GM21529 (cell line): Measurements from ENCODE around the gene CASP4.
"Not testable (repeated sequence)": the region's sequence is repeated elsewhere in the genome, so short reads cannot be mapped to it uniquely, and the experiment has no call there.

Experiments used
- ATAC-seq: cut with Tn5 transposase; IDR thresholded peaks from one replicate; pipeline ENCODE4 v1.9.1; 2021; ENCODE audit not compliant: unreplicated experiment

Gene CASP4

DNA sequence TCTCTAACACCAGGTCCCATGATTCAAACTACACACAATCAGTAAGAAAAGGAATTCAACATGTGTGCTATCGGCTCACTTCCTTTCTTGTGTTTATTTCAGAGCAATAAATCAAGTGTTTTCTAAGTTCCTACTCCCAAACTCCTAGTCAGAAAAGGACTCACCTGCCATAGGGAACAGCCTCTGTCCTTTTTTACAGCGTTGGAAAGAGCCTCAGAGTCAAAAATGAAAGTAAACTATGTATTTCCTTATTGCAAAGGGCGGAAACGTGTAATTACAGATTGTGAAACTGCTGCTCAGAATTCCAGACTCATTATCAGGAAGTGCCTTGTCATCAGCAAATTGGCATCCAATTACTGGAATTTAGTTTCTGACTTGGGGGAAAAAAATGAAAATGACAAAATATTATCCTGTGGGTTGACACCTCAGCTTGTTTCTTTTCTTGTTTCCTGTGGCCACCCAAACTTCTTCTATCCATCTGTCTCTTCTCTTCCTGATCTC, at the start of gene CASP4:
CASP4 (minus strand) TSS at position 220 of the 501 bp plus-strand sequence; CDS start at position 171, 49 bp downstream.
- ATAC-seq = peak; percentile 90

DNA sequence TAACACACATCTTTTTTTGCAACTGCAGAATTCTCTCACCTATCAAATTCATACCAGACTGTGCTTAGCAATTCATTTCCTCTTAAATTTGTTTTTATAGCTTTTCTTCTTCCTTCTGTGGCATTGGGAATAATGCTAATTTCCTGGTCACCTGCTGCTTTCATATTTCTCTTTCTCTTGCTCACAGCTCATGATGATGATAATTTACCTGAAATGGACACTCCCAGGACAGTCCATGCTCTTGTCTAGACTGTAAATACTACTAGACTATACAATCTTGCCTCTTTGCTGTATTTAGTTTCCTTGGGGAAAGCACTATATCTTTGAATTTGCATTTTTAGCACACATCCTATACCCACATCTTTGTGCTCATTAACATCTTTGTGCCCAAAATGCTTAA, 39.1 kb upstream of the CASP4 start:
- ATAC-seq = no peak

DNA sequence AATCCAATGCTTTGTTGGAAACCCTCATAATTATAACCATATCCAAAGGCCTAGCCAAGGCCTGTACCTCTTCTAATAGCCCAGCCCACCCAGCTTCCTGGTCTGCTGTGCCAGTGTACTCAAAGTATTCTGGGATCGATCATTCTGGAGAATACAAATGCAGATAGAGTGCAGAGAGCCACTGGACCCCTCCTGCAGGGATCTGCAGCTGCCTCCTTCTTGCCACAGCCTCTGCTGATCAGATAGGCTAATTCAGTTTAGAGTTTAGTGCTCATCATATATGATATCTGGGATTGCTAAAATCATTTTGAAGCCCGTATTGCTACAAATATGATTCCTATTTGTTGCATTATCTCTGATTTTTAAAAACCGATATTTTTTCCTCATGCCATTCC, 37.1 kb upstream of the CASP4 start:
- no peak for ATAC-seq

DNA sequence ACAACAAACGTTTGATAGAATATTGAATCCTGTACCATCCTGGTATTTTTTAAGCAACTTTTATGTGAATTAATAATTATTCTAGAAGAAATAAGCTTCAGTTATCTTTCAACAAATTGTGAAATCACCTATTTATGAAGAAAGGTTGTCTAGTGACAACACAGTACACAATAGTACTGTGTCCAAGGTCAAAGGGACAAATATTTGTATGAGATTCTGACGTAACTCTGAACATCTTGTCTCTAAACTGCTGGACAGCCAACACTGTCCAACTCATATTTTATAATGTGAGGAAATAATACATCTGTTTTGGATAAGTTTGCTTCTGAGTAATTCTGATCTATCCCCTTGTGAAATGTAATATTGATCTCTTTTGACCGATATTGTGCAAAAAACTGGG, 35.6 kb upstream of the CASP4 start:
- no peak for ATAC-seq

DNA sequence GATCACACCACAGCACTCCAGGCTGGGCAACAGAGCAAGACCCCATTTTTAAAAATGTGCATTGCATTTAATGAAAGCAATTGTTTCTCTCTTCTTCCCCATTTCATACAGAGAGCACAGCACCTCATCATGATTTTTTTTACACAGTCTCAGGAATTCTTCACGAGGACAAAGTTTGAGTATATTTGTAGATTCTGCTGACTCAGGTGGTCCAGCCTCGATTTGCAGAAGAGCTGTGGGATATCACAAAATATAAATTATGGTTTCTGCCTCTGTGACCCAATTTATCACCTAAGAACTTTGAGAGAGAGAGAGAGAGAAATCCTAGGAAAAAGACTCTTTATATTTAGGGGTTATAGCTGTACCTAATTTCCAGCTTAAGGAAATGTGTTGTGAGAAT, 34.8 kb upstream of the CASP4 start:
- ATAC-seq = no peak

DNA sequence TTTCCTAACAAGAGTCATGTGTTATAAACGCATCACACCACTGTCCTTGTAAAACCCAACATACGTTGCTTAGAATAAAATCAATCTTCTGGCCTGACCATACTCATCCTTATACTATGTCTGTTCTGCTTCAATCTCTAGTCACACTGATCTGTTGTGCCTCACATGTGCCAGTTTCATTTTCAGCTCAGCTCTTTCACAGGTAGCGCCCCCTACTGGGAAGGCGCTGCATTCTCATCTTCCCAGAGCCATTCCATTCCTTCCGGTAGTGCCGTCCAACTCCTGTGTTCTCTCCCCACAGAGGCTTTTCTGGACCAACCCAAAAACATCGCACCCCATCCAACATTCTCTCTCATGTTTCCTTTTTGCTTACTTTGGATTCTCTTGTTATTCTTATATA, 32.4 kb upstream of the CASP4 start:
- peak; percentile 94 for ATAC-seq

DNA sequence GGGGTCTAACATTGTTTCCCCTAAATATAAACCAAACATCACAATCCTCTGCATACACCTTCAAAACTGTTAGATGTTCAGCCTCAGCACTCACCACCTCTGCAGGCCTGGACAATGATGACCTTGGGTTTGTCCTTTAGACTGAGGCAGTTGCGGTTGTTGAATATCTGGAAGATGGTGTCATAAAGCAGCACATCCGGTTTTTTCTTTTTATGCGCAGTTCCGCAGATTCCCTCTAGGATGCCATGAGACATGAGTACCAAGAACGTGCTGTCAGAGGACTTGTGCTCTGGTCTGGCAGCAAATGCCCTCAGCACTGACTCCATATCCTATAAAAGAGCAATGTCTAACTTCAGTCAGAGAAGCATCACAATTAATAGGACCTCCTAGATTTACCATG, 31.8 kb upstream of the CASP4 start:
- ATAC-seq = no peak

DNA sequence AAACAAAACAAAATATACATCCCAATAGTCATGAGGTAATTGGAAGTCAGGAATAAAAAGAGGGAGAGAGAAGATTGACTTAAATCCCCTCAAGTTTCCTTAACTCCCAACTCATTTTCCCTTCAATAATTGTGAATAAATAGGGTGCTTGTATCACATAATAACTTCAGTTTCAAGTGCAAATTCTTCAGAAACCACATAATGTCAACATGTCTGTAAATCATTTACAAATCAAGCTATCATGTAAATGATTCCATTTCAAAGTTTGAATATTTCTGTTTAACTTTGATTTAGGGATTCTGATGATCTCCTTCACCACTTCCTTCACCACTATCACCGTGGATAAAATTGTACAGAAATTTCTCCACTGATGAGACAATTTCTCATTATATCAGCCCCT, 31.3 kb upstream of the CASP4 start:
- ATAC-seq = no peak

DNA sequence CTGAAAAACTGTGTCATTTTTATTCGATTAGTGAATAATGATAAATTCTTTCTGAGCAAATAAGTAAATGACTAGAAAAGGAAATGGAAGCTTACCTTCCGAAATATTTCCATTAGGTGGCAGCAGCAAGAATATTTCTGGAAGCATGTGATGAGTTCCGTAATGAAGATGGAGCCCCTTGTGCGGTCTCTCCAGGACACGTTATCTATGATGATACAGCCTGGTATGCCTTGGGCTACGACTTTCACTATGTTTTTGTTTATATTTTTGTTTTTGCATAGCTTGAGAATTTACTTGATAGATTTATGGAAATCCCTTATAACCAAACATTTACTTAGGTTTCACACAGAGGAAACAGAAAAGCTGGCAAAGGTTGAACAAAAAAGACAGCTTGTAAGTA, 28.9 kb upstream of the CASP4 start:
- no peak for ATAC-seq

DNA sequence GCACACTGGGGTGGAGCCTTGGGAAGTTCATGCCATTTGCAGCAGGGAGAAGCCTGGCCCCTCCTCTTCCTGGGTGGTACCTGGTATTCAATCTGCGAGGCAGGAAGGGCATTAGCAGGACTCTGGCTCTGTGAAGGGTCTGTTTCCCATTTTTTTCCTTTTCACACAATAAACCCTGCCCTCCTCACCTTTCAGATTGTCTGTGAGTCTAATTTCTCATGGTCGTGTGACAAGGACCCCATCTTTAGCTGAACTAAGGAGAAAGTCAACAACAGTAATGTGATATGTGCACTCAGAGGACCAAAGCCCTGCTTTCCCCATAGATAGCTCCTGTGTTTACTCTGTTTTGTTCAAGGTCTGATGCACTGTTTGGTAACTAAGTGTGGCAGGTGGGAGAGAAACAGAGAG, 26.6 kb upstream of the CASP4 start:
- ATAC-seq = no peak

DNA sequence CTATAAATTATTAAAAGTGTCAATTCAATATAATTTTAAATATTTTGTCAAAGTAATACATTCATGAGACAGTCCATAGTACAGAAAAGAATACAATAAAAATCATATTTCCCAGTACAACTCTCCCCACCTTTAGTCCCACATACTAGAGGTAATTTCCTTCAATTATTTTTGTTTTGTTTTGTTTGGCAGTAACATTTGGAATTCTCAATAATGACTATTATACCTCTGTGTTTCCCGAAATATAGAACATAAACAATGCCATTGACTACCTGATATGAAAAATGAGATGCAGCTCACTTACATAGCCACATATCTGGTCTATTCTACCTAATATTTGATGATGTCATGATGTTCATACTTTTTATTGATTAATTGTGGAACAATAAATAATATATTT, 24.4 kb upstream of the CASP4 start:
- ATAC-seq = no peak

DNA sequence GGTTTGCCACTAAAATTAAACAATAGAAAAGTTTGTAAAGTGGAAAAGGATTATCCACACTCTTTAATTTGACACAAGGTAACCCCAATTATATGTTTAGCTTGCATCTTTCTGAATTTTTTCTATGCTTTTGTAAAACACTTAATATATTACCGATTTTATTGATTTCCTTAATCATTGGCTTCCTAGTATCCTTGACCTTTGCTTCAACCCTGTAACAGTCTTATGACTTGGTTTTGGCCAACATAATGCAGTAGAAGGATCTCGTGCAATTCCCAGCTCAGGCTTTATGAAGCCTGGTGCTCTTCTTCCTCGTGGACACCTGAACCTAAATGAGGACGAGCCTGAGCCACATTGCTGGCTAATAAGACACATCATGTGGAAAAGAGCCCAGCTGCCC, 23.6 kb upstream of the CASP4 start:
- no peak for ATAC-seq

DNA sequence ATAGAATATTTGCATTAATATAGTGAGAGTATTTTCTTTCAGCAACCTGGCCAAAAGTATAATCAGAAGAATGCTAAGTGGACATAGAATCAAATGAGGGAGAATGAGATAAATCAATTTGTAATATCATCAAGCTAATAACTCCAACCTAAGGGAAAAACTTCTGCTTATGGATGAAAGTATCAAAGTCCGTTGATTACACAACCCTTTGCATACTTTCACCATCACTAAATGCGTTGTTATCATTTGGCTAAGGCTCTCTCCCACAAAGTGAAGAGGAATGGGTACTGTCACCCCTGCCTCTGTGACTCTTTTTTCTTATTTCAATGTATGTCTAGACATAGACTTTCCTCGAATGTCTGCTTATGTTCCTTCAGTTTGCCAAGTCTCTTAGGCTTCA, 16.4 kb upstream of the CASP4 start:
- ATAC-seq = no peak

DNA sequence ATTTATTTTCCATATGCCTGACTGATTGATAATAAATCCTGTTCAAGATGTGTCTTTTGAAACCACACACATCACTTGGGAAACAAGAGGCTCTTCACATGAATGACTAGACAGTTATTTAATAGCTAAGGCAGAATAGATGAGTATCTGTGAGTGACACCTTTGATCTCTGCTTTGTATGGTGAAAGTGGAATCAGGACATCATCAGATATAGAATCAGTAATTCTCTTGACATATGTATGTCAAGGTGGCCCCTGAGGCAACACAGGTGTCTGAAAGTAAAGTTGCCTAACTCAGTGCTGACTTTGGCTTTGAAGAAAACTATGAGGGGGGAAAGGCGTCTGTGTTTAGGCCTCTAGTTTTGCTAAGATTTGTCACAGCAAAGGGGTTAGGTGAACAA, 11.5 kb upstream of the CASP4 start:
- ATAC-seq = no peak

DNA sequence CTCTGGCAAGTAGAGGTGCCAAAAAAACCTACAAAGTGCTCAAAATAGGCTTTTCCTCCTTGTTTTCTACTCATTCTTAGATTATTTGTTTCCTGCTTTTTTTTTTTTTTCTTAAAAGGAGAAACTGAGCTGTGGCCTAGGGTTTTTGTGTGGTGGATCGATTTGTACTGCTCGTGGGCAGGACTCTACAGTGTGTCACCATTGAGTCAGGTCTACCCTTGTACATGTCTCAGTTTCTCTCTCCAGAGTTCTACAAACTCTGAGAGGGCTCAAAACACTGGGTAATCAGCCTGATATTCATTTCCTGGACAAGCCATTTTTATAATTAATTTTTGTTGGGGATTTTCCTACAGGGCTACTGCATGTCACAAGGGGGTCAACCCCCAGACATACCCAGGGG, 5.2 kb upstream of the CASP4 start:
- no peak for ATAC-seq

DNA sequence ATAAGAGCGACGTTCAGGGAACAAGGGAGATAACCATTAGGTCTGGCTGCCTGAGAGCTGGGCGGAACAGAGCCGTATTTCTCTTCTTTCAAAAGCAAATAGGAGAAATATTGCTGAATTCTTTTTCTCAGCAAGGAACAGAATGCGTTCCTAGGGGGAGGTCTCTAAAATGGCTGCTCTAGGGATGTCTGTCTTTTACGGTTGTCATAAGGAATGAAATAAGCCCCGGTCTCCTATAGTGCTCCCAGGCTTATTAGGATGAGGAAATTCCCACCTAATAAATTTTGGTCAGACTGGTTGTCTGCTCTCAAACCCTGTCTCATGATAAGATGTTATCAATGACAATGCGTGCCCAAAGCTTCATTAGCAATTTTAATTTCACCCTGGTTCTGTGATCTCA, 4.5 kb upstream of the CASP4 start:
- not testable (repeated sequence) for ATAC-seq

DNA sequence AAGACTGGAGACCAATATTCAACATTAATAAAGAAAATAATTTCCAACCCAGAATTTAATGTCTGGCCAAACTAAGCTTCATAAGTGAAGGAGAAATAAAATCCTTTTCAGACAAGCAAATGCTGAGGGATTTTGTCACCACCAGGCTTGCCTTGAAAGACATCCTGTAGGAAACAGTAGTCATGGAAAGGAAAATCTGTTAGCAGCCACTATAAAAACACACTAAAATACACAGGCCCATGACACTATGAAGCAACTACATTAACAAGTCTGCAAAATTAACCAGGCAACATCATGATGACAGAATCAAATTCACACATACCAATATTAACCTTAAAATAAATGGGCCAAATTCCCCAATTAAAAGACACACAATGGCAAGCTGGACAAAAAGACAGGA, 2.4 kb upstream of the CASP4 start:
- no peak for ATAC-seq

DNA sequence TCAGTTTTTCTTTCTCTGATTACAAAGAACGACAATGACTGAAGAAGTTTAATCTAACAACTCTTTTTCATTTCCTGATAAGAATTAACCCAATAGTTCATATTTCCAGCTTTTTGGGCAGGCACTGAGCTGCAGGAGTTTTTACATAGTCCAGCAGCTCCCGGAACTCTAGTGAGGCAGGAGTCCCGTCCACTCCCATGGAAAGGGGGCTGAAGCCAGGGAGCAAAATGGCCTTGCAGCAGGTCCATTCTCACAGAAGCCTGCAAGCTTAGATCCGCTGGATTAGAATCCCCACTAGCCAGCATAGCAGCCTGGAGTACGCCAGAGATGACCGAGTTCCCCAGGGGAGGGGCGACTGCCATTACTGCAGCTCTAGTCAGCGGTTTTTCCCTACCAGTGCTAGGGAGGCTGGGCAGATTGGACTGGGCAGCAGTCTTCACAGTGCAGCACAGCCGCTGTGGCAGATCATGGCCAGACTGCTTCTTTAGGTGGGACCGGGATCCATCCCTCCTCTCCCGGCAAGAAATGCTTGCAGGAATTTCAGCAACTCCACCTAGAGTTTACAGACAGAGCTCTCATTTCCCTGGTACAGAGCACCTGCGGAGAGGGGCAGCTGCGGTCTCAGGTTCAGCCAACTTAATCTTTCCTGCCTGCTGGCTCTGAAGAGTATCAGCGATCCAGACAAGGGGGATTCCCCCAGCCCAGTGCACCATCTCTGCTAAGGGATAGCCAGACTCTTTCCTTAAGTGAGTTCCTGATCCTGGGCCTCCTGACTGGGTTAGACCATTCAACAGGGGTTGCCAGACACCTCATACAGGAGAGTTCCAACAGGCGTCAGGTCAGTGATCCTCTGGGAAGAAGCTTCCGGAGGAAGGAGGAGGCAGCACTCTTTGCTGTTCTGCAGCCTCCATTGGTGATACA, 742 bp upstream of the CASP4 start:
- peak; percentile 10 for ATAC-seq

DNA sequence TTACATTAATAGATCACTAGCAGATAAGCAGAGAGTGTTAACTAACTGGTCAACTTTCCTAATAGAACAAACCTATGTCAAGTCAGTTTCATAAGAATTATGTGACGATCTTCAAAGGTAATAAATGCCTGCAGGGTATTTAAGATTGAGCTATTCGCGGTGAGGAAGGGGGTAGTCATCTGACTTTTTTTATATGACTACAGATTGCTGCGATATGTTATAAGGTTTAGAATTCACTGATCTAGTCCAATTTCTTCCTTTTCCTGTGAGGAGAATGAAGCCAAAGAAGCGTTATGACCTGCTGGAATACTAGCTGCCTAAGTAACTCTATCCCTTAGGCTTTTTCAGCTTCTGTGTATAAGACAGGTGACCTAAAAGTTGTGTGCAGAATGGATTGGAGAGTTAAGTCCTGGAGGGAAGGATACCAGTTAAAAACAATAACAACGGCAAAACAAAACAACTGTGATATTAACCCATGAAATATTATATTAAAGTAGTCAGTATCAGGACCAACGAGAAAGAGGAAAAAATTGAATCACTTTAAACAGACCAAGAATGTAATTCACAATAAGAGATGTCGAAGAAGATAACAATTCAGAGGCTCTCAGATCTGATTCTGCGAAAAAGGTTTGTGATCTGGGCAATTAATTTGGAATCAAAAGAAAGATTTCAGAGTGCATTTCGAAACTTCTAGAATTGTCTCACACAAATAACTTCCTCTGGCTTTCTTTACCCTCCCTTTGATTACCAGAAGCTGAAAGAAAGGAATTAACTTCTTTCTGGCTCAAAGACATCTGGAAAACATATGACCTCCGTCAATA, 630 bp downstream of the CASP4 start:
- no peak for ATAC-seq

DNA sequence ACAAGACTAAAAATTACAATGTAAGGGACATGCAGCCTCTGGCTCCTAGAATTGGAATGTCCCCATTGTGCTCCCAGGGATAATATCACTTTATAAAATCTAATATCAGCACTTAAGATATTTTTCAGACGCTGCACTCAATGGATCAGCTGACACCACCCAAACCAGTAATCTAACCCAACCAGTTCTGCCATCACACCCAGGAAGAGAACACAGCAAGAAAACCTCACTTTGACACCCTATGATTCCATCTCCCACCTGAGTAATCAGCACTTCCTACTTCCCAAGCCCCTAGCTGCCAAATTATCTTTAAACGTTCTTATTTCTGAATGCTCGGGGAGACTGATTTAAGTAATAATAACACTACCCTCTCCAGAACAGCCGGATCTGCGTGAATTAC, 2.6 kb downstream of the CASP4 start:
- no peak for ATAC-seq

DNA sequence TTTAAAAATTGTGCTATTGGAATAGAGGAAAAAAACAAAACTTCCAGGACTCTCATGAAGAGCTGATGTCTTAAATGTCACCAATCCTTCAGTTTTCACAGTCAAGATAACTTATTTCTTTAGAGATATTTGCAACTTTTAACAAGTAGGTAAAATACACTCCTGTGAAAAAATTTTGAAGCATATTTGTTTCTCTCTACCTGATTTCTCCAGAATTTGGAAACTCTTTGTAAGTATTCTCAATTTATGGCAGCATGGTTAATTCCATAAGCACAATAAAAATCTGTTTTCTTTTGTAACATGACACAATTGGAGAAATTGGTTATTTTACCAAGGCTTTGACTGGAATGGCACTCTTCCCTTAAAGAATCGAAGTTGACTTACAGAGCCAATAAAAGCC, 4.1 kb downstream of the CASP4 start:
- ATAC-seq = no peak

DNA sequence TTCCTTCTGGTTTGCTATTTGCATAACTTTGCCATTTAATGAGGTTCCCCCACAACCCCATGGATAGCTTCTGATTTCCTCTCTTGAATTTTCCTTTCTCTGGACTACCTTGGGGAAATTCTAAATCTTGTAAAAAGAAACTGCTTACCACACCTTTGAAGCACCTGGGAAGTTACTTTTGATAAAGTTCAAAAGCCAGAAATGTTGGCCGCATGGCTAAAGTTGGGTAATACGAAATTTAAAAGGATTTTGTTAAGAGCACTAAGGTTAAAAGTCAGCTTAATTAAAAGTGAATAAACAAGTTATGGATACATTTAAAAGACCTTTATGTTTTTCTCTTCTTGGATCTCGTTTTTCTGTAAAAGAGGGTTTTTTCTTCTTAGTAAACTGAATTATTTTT, 5.5 kb downstream of the CASP4 start:
- no peak for ATAC-seq
